ENCODE measurements around the gene KIF4A. TPM values are rescaled to one million over a fixed set of nuclear protein-coding genes. Genes with fewer than 3 reads are reported as not detected.
"Not testable (repeated sequence)": the region's sequence is repeated elsewhere in the genome, so short reads cannot be mapped to it uniquely, and the experiment has no call there.

KIF4A gene
- 10 to 100 TPM in 1 of 4 donors, 1 to 10 TPM in 3; 1.3 to 17.3 (median 4.6) TPM for total RNA-seq

DNA sequence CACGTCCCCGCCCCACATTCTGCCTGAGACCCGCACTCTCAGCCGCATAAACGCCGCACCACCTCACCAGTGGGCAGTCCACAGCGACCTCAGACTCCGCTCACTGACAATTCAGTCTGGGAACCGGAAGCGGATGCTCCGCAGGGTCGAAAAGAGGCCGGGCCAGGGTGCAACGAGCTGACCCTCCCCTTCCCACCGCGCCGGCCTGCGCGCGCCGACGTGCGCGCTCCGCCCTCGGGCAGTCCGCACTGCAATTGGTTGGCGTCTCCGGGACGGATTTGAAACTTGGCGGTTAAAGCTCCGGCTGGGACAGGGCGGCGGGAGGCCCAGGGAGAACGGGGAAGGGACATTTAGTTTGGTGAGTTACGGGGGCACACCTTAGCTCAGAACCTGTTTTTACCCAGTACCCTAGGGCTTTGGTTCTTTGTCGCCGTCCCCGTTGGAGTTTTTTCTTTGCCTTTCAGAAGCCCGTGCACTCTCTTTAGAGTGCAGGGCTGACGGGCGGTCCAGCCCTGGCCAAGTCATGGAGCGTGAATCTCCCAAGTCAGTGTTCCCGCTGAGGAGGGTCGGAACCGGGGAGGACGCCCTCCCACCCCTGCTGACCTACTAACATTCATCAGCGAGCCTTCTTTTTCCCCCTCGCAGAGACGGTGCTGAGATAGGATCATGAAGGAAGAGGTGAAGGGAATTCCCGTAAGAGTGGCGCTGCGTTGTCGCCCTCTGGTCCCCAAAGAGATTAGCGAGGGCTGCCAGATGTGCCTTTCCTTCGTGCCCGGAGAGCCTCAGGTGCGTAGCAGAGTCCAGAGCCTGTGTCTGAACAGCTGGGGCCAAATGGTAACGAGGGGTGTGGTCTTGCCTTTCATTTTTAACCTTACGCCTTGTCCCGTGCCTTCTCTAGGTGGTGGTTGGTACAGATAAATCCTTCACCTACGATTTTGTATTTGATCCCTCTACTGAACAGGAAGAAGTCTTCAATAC is at the start of gene KIF4A, which contains the start of gene PDZD11:
KIF4A (plus strand) TSS at position 312 of the 978 bp plus-strand sequence; CDS start at position 667, 355 bp downstream.
PDZD11 (minus strand) TSS at position 135 of the 978 bp plus-strand sequence. CDS start 586 bp downstream, outside the sequence.
- Histone ChIP-seq H3K4me1 (peaks cover 0 to 4% (median 0%) of the 10 kb centered on the region in 4 donors), H3K27me3 (no peaks in the 10 kb centered on the region), H3K36me3 (no peaks in the 10 kb centered on the region), H3K9me3 (no peaks in the 10 kb centered on the region), H3K27ac (peak within 1 kb of the TSS; percentile 58 to 74 (median 69)), H3K4me3 (peak within 1 kb of the TSS; percentile 41 to 67 (median 52))
- DNase-seq = peak; percentile 67 to 89 (median 86)
- TF ChIP-seq CTCF (IDR thresholded peaks at IDR 0.05) = no peak
- peak in 1 of 2 donors; percentile 38 for TF ChIP-seq POLR2A (IDR thresholded peaks at IDR 0.05)

- DNase-seq = no peak
- H3K27me3 ChIP-seq = no peaks in the 10 kb centered on the region
- TF ChIP-seq POLR2A (IDR thresholded peaks at IDR 0.05) (no peak), CTCF (IDR thresholded peaks at IDR 0.05) (no peak)
These were observed 49.2 kb upstream of the KIF4A start for GRCh38 chrX:70240751-70241150.

DNA sequence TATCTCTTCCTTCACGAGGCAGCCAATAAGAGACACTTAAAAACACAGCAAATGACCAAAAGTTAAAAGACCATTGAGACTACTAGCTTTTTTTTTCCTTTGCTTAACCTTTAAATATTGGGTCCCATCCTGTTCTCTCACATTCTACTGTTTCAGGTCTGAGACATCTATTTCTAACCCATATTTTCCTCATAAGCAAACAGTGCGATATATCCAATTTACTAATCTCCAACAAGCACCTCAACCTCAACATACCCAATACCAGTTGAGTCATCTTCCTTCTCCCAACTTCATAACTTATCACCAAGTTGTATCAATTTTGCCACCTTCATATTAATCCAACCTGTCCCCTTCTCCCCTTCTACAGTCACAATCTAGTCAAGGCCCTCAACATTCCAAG is 48.4 kb upstream of the KIF4A start:
- Histone ChIP-seq H3K9me3 (no peaks in the 10 kb centered on the region), H3K27ac (no peak overlapping the region), H3K4me3 (no peak overlapping the region), H3K36me3 (no peaks in the 10 kb centered on the region), H3K27me3 (no peaks in the 10 kb centered on the region), H3K4me1 (no peaks in the 10 kb centered on the region)
- TF ChIP-seq CTCF (IDR thresholded peaks at IDR 0.05) = no peak
- DNase-seq = no peak

More at GRCh38 chrX:70240751-70241150, 49.2 kb upstream of the KIF4A start:
- Histone ChIP-seq H3K4me1 (no peaks in the 10 kb centered on the region), H3K27ac (no peak overlapping the region), H3K4me3 (no peak overlapping the region), H3K9me3 (no peaks in the 10 kb centered on the region), H3K36me3 (no peaks in the 10 kb centered on the region)

GRCh38 chrX:70243601-70244000 is 46.3 kb upstream of the KIF4A start:
- H3K36me3 ChIP-seq, H3K9me3 ChIP-seq, H3K4me3 ChIP-seq, H3K4me1 ChIP-seq, H3K27ac ChIP-seq, H3K27me3 ChIP-seq, DNase-seq: not testable (repeated sequence)

DNA sequence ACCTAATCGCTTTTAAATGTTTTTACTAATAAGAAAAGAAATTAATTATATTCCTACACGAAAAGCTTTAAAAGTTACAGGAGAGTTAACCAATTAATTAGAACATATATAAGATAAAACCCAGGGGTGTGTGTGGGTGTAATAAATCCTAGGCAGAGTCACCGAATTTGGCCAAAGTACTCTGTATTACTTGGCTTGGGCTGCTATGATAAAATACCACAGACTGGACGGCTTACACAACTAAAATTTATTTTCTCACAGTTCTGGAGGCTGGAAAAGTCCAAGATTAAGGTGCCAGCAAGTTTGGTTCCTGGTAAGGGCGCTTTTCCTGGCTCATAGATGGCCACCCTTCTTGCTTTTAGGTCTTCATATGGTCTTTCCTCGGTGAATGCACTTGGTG is 45.0 kb upstream of the KIF4A start:
- DNase-seq = no peak
- TF ChIP-seq CTCF (IDR thresholded peaks at IDR 0.05) (no peak), POLR2A (IDR thresholded peaks at IDR 0.05) (no peak)

DNA sequence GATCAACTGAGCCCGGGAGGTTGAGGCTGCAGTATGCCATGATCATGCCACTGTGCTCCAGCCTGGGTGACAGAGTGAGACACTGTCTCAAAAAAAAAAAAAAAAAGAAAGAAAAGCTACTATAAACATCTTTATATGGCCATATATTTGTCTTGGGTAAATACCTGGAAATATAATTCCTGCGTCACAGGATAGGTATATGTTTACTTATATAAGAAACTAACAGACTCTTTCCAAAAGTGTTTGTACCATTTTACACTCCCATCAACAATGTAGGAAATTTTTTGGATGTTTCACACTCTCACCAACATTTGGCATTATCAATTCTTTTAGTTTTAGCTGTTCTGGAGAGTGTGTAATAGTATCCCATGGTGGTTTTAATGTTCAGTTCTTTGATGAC is 42.7 kb upstream of the KIF4A start:
- TF ChIP-seq CTCF (IDR thresholded peaks at IDR 0.05) = no peak
- TF ChIP-seq POLR2A (IDR thresholded peaks at IDR 0.05) = no peak
- no peak overlapping the region for H3K4me3 ChIP-seq
- no peaks in the 10 kb centered on the region for H3K4me1 ChIP-seq
- H3K36me3 ChIP-seq = no peaks in the 10 kb centered on the region
- H3K27ac ChIP-seq = no peak overlapping the region
- H3K9me3 ChIP-seq = no peaks in the 10 kb centered on the region
- H3K27me3 ChIP-seq = no peaks in the 10 kb centered on the region
- DNase-seq = no peak

More for the DNA sequence above, 45.0 kb upstream of the KIF4A start:
- no peaks in the 10 kb centered on the region for H3K4me1 ChIP-seq
- no peak overlapping the region for H3K4me3 ChIP-seq
- no peaks in the 10 kb centered on the region for H3K36me3 ChIP-seq
- H3K27ac ChIP-seq = no peak overlapping the region
- H3K27me3 ChIP-seq = no peaks in the 10 kb centered on the region
- H3K9me3 ChIP-seq = no peaks in the 10 kb centered on the region

Data from Peyer's patch (tissue), 4 donors.